K562 (cell line): Measurements from ENCODE around the gene SNX33. TPM values are rescaled to one million over a fixed set of nuclear protein-coding genes. Genes with fewer than 3 reads are reported as not detected.

Experiments used
- BHLHE40 ChIP-seq: IDR thresholded peaks from 2 replicates; pipeline ENCODE4 v1.6.1; 2011; ENCODE audit warnings: low read length, improper control_type of control experiment
- CEBPG ChIP-seq, 3 experiments: fragments of 200-800 bp in 1 of 3; sonication (Bioruptor generic) in 1 of 3; sonication (generic) in 1 of 3; formaldehyde crosslinking in 1 of 3; IDR thresholded peaks in 2 of 3; conservative IDR thresholded peaks in 1 of 3; 2 replicates each; pipeline versions ENCODE4 v1.6.1 to v1.8.0; 2016 to 2022; ENCODE audit warnings: missing compliant biosample characterization in 2 of 3, missing genetic modification characterization in 2 of 3, mild to moderate bottlenecking in 1 of 3, missing genetic modification reagents in 1 of 3
- CHAMP1 ChIP-seq: fragments of 450-650 bp; IDR thresholded peaks from 2 replicates; pipeline ENCODE4 v1.6.1; 2016; ENCODE audit warnings: mild to moderate bottlenecking
- CHD1 ChIP-seq: fragments of 200-600 bp; sonication (generic); IDR thresholded peaks from one replicate; pipeline ENCODE4 v1.6.1; 2012; ENCODE audit warnings: mild to moderate bottlenecking, moderate library complexity, low read length, inconsistent platforms
- FOSL1 ChIP-seq: fragments of 200-800 bp; sonication (Bioruptor generic); conservative IDR thresholded peaks from 2 replicates; pipeline ENCODE4 v1.6.1; 2016; ENCODE audit warnings: missing genetic modification characterization, missing compliant biosample characterization
- ILF3 ChIP-seq: fragments of 450-650 bp; IDR thresholded peaks from 2 replicates; pipeline ENCODE4 v1.6.1; 2018; ENCODE audit warnings: antibody characterized with exemption, mild to moderate bottlenecking, moderate library complexity, borderline replicate concordance
- KLF1 ChIP-seq: fragments of 450-650 bp; IDR thresholded peaks from 2 replicates; pipeline ENCODE4 v1.6.1; 2016; ENCODE audit warnings: missing genetic modification characterization, missing compliant biosample characterization
- MCM5 ChIP-seq: fragments of 450-650 bp; IDR thresholded peaks from 2 replicates; pipeline ENCODE4 v1.6.1; 2016; ENCODE audit warnings: low read depth
- PML ChIP-seq: IDR thresholded peaks from 2 replicates; pipeline ENCODE4 v1.6.1; 2012; ENCODE audit warnings: low read length, inconsistent platforms
- POLR2AphosphoS5 ChIP-seq: IDR thresholded peaks from 2 replicates; pipeline ENCODE4 v1.6.1; 2011; ENCODE audit warnings: mild to moderate bottlenecking, low read depth, low read length, moderate library complexity; ENCODE audit not compliant: control insufficient read depth, insufficient read depth
- RBM39 ChIP-seq: fragments of 200-400 bp; formaldehyde crosslinking; optimal IDR thresholded peaks from 2 replicates; pipeline ENCODE3; 2018; ENCODE audit warnings: low read depth, low read length
- SOX6 ChIP-seq: fragments of 450-650 bp; IDR thresholded peaks from 2 replicates; pipeline ENCODE4 v1.6.1; 2014; ENCODE audit warnings: mild to moderate bottlenecking
- TEAD4 ChIP-seq, 2 experiments: sonication (generic) in 1 of 2; formaldehyde crosslinking in 1 of 2; IDR thresholded peaks; 2 replicates each; pipeline versions ENCODE4 v1.6.1 to v1.8.0; 2012 to 2022; ENCODE audit warnings: borderline replicate concordance in 1 of 2, inconsistent platforms in 1 of 2, low read length in 1 of 2, mild to moderate bottlenecking in 1 of 2, missing genetic modification reagents in 1 of 2
- ZBTB1 ChIP-seq: sonication (generic); formaldehyde crosslinking; IDR thresholded peaks from 2 replicates; pipeline ENCODE4 v1.8.1; 2023; ENCODE audit warnings: missing genetic modification reagents, low read depth, mild to moderate bottlenecking, borderline replicate concordance
- ZFP30 ChIP-seq: fragments of 250-450 bp; sonication (Bioruptor Pico); IDR thresholded peaks from 2 replicates; pipeline ENCODE4 v1.8.0; 2022; ENCODE audit warnings: moderate library complexity, mild to moderate bottlenecking, inconsistent platforms, borderline replicate concordance
- ZNF121 ChIP-seq: sonication (generic); formaldehyde crosslinking; conservative IDR thresholded peaks from 2 replicates; pipeline ENCODE4 v1.8.0; 2022; ENCODE audit warnings: missing genetic modification reagents
- ZNF124 ChIP-seq: sonication (generic); formaldehyde crosslinking; IDR thresholded peaks from 2 replicates; pipeline ENCODE4 v1.8.1; 2022; ENCODE audit warnings: missing genetic modification reagents
- ZNF24 ChIP-seq: fragments of 450-650 bp; IDR thresholded peaks from 2 replicates; pipeline ENCODE4 v1.6.1; 2016
- ZNF707 ChIP-seq: fragments of 250-450 bp; sonication (Bioruptor Pico); conservative IDR thresholded peaks from 2 replicates; pipeline ENCODE4 v1.8.0; 2022; ENCODE audit warnings: inconsistent platforms, mild to moderate bottlenecking, moderate library complexity
- polyA plus RNA-seq, 8 experiments: library from polyadenylated mRNA; depleted of rRNA in 4 of 8; stranded (reverse) in 5 of 8; unstranded in 3 of 8; fragments of >200 nt; fragmentation: Nextera tagmentation in 2 of 8; fragmentation: Illumina TruSeq in 1 of 8; extraction: Ambion mirVana in 2 of 8; extraction: Trizol in 1 of 8; gene quantifications; 2 replicates each; pipeline versions ENCODE4 v1.2.1 to v1.2.3, GENCODE V29; 2011 to 2014; ENCODE audit warnings: inconsistent platforms in 1 of 8, missing spikeins in 1 of 8
- total RNA-seq, 7 experiments: library from RNA; depleted of rRNA in 6 of 7; stranded (reverse); fragments of >200 nt in 6 of 7; fragmentation: Illumina TruSeq in 2 of 7; extraction: Trizol in 2 of 7; gene quantifications; 2 replicates each; pipeline versions ENCODE4 v1.2.1 to v1.2.3, GENCODE V29; 2011 to 2021; ENCODE audit warnings: low replicate concordance in 1 of 7
- TF ChIP-seq, protein P1 (sequence below): fragments of 450-650 bp; IDR thresholded peaks from 2 replicates; pipeline ENCODE4 v1.6.1; 2018; ENCODE audit not compliant: partially characterized antibody
- TF ChIP-seq, protein P2 (sequence below), 2 experiments: fragments of 200-800 bp in 1 of 2; sonication (Bioruptor generic) in 1 of 2; sonication (generic) in 1 of 2; formaldehyde crosslinking in 1 of 2; IDR thresholded peaks in 1 of 2; conservative IDR thresholded peaks in 1 of 2; 2 replicates each; pipeline versions ENCODE4 v1.5.0 to v1.6.1; 2016 to 2020; ENCODE audit warnings: missing compliant biosample characterization in 1 of 2, missing genetic modification characterization in 1 of 2, missing genetic modification reagents in 1 of 2

The SNX33 gene
- total and polyA plus RNA-seq, 9 of the 15 experiments (the other 6 are each of a cell fraction or from before 2014, with no cell fraction given) = 1.4 to 14.1 (median 8.2) TPM

DNA sequence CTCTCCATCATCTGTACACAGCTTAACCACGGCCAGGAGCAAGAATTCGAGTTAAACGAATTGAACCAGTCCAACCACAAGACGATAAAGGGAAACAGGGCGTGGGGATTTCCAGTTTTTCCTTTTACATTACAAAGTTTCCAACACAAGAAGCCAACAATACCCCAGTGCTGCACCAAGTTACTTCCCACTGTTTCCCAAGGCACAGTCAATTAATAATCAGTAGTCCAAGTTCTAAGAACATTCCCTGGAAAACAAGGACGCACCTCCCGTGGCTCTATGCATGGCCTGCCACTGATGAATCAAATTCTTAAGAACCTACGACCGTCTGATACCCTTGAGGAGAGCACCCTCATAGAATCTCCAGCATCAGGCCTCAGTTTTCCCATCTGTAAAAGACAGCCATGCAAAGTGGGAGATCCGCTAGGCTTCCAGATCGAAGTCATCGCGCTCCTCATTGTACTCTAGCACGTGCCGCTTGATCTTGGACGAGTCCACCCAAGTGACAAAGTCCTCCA is 8.5 kb upstream of the SNX33 start (continued):
- TF ChIP-seq CHD1 = peak; percentile 5
- TF ChIP-seq ZNF121 = peak; percentile 15; the same call in 1 of the 2 replicates
- no peak for TF ChIP-seq ZNF124 (CRISPR knock-in tag)
- TF ChIP-seq KLF1 (tag) = no peak
- no peak for TF ChIP-seq PML
- TF ChIP-seq, protein P1, sequence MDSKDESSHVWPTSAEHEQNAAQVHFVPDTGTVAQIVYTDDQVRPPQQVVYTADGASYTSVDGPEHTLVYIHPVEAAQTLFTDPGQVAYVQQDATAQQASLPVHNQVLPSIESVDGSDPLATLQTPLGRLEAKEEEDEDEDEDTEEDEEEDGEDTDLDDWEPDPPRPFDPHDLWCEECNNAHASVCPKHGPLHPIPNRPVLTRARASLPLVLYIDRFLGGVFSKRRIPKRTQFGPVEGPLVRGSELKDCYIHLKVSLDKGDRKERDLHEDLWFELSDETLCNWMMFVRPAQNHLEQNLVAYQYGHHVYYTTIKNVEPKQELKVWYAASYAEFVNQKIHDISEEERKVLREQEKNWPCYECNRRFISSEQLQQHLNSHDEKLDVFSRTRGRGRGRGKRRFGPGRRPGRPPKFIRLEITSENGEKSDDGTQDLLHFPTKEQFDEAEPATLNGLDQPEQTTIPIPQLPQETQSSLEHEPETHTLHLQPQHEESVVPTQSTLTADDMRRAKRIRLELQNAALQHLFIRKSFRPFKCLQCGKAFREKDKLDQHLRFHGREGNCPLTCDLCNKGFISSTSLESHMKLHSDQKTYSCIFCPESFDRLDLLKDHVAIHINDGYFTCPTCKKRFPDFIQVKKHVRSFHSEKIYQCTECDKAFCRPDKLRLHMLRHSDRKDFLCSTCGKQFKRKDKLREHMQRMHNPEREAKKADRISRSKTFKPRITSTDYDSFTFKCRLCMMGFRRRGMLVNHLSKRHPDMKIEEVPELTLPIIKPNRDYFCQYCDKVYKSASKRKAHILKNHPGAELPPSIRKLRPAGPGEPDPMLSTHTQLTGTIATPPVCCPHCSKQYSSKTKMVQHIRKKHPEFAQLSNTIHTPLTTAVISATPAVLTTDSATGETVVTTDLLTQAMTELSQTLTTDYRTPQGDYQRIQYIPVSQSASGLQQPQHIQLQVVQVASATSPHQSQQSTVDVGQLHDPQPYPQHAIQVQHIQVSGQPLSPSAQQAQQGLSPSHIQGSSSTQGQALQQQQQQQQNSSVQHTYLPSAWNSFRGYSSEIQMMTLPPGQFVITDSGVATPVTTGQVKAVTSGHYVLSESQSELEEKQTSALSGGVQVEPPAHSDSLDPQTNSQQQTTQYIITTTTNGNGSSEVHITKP = peak; percentile 45
- TF ChIP-seq CEBPG (CRISPR knock-in tag; IDR thresholded peaks at IDR 0.05) = no peak
- no peak for TF ChIP-seq CEBPG (tag; conservative IDR thresholded peaks at IDR 0.05 in 1 of 2, IDR thresholded peaks at IDR 0.05 in 1 of 2)
- TF ChIP-seq FOSL1 (tag) = 0 out of 2 replicates have a peak, but pooled peaks have one; percentile 23
- peak; percentile 86 for TF ChIP-seq BHLHE40
- no peak for TF ChIP-seq ZNF707 (CRISPR knock-in tag)
- no peak for TF ChIP-seq ZBTB1 (CRISPR knock-in tag)
- no peak for TF ChIP-seq ILF3
- TF ChIP-seq RBM39 = no peak
- TF ChIP-seq CHAMP1 = no peak
- TF ChIP-seq ZFP30 = no peak
- TF ChIP-seq MCM5 = no peak
- TF ChIP-seq SOX6 = 0 out of 2 replicates have a peak, but pooled peaks have one; percentile 6
- no peak for TF ChIP-seq POLR2AphosphoS5
- 0 out of 2 replicates have a peak, but pooled peaks have one; percentile 7 for TF ChIP-seq TEAD4 (IDR thresholded peaks at IDR 0.05; ENCODE audit: low read length)
- no peak for TF ChIP-seq TEAD4 (CRISPR knock-in tag; IDR thresholded peaks at IDR 0.05; ENCODE audit: borderline replicate concordance)
- TF ChIP-seq, protein P2, sequence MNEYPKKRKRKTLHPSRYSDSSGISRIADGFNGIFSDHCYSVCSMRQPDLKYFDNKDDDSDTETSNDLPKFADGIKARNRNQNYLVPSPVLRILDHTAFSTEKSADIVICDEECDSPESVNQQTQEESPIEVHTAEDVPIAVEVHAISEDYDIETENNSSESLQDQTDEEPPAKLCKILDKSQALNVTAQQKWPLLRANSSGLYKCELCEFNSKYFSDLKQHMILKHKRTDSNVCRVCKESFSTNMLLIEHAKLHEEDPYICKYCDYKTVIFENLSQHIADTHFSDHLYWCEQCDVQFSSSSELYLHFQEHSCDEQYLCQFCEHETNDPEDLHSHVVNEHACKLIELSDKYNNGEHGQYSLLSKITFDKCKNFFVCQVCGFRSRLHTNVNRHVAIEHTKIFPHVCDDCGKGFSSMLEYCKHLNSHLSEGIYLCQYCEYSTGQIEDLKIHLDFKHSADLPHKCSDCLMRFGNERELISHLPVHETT (CRISPR knock-in tag; conservative IDR thresholded peaks at IDR 0.05 in 1 of 2, IDR thresholded peaks at IDR 0.05 in 1 of 2) = no peak
- no peak for TF ChIP-seq ZNF24
